Endometrial microvascular endothelial cells (primary cell): Measurements from ENCODE around the gene SHROOM1. TPM values are rescaled to one million over a fixed set of nuclear protein-coding genes. Genes with fewer than 3 reads are reported as not detected.
"Not testable (repeated sequence)": the region's sequence is repeated elsewhere in the genome, so short reads cannot be mapped to it uniquely, and the experiment has no call there.

ENCODE experiments used
- in situ Hi-C: cut with HindIII; loops from 2 replicates; pipeline ENCODE4 v1.10.0; 2017; ENCODE audit warnings: low sequenced_read_pairs, low pct_unique_long_range_greater_than_20kb; ENCODE audit errors: inconsistent ontology term
- total RNA-seq: library from RNA; depleted of rRNA; stranded (reverse); fragments of >200 nt; gene quantifications from one replicate; pipeline ENCODE4 v1.2.3, GENCODE V29; 2015; ENCODE audit errors: inconsistent ontology term

Gene SHROOM1
- total RNA-seq, 1 donor from 2014 or later: 28.4 TPM

GRCh38 chr5:132813599-132814502 is 16.6 kb downstream of the SHROOM1 start:
- in situ Hi-C loops: no loop called here

GRCh38 chr5:132812781-132813598 is 17.5 kb downstream of the SHROOM1 start, which contains the start of gene SOWAHA:
TSS of gene SOWAHA (plus strand) at chr5:132813302. CDS start at chr5:132813622, 320 bp downstream.
- in situ Hi-C loops: no loop called here

GRCh38 chr5:132812123-132812765 is 18.2 kb downstream of the SHROOM1 start:
- in situ Hi-C loops: no loop called here

- in situ Hi-C loops: no loop called here
Observed at GRCh38 chr5:132810605-132811004, 19.8 kb downstream of the SHROOM1 start.

GRCh38 chr5:132808866-132809265 is 21.6 kb downstream of the SHROOM1 start:
- in situ Hi-C loops: no loop called here

GRCh38 chr5:132808448-132808847 is 22.0 kb downstream of the SHROOM1 start:
- in situ Hi-C loops: no loop called here

GRCh38 chr5:132807163-132807838 is 23.1 kb downstream of the SHROOM1 start:
- in situ Hi-C loops: no loop called here

GRCh38 chr5:132806804-132807162 is 23.7 kb downstream of the SHROOM1 start:
- in situ Hi-C loops: not testable (repeated sequence)

GRCh38 chr5:132805872-132806271 is 24.6 kb downstream of the SHROOM1 start:
- in situ Hi-C loops: not testable (repeated sequence)

- in situ Hi-C loops: not testable (repeated sequence)
Observed at GRCh38 chr5:132804219-132804618, 26.2 kb downstream of the SHROOM1 start.

GRCh38 chr5:132802685-132803066 is 27.8 kb downstream of the SHROOM1 start:
- in situ Hi-C loops: not testable (repeated sequence)

GRCh38 chr5:132802044-132802684 is 28.3 kb downstream of the SHROOM1 start:
- in situ Hi-C loops: no loop called here

- in situ Hi-C loops: no loop called here
Observed at GRCh38 chr5:132800545-132800944, 29.9 kb downstream of the SHROOM1 start.

- in situ Hi-C loops: no loop called here
Observed at GRCh38 chr5:132799392-132799791, 31.1 kb downstream of the SHROOM1 start.

- in situ Hi-C loops: no loop called here
Observed at GRCh38 chr5:132797651-132798050, 32.8 kb downstream of the SHROOM1 start.

GRCh38 chr5:132791026-132791425 is 39.4 kb downstream of the SHROOM1 start:
- in situ Hi-C loops: no loop called here

- in situ Hi-C loops: no loop called here
Observed at GRCh38 chr5:132790201-132790865, 40.1 kb downstream of the SHROOM1 start.
